ENCODE data around the gene YIF1B. TPM values are rescaled to one million over a fixed set of nuclear protein-coding genes. Genes with fewer than 3 reads are reported as not detected.

YIF1B gene
- total and polyA plus RNA-seq, 2 experiments from 2014 or later, result 82.8 to 106 TPM

- Mint-ChIP-seq H3K9me3 (no peaks in the 10 kb centered on the region; the same call in 1 of the 3 replicates), H3K36me3 (ENCODE audit: low read depth) (peaks cover 6% of the 10 kb centered on the region; the same call in 2 of the 3 replicates), H3K27me3 (ENCODE audit: insufficient read depth, low read depth, poor library complexity) (peaks cover 20% of the 10 kb centered on the region), H3K4me1 (peaks cover 7% of the 10 kb centered on the region), H3K27ac (no peak overlapping the region), H3K4me3 (no peak overlapping the region)
- H3K4me3 ChIP-seq, result no peak overlapping the region
- TF ChIP-seq STAT1 (IDR thresholded peaks at IDR 0.05; ENCODE audit: unreplicated experiment) (no peak), EZH2 (IDR thresholded peaks at IDR 0.05; ENCODE audit: low read depth, unreplicated experiment) (no peak)
- TF ChIP-seq, protein P1, sequence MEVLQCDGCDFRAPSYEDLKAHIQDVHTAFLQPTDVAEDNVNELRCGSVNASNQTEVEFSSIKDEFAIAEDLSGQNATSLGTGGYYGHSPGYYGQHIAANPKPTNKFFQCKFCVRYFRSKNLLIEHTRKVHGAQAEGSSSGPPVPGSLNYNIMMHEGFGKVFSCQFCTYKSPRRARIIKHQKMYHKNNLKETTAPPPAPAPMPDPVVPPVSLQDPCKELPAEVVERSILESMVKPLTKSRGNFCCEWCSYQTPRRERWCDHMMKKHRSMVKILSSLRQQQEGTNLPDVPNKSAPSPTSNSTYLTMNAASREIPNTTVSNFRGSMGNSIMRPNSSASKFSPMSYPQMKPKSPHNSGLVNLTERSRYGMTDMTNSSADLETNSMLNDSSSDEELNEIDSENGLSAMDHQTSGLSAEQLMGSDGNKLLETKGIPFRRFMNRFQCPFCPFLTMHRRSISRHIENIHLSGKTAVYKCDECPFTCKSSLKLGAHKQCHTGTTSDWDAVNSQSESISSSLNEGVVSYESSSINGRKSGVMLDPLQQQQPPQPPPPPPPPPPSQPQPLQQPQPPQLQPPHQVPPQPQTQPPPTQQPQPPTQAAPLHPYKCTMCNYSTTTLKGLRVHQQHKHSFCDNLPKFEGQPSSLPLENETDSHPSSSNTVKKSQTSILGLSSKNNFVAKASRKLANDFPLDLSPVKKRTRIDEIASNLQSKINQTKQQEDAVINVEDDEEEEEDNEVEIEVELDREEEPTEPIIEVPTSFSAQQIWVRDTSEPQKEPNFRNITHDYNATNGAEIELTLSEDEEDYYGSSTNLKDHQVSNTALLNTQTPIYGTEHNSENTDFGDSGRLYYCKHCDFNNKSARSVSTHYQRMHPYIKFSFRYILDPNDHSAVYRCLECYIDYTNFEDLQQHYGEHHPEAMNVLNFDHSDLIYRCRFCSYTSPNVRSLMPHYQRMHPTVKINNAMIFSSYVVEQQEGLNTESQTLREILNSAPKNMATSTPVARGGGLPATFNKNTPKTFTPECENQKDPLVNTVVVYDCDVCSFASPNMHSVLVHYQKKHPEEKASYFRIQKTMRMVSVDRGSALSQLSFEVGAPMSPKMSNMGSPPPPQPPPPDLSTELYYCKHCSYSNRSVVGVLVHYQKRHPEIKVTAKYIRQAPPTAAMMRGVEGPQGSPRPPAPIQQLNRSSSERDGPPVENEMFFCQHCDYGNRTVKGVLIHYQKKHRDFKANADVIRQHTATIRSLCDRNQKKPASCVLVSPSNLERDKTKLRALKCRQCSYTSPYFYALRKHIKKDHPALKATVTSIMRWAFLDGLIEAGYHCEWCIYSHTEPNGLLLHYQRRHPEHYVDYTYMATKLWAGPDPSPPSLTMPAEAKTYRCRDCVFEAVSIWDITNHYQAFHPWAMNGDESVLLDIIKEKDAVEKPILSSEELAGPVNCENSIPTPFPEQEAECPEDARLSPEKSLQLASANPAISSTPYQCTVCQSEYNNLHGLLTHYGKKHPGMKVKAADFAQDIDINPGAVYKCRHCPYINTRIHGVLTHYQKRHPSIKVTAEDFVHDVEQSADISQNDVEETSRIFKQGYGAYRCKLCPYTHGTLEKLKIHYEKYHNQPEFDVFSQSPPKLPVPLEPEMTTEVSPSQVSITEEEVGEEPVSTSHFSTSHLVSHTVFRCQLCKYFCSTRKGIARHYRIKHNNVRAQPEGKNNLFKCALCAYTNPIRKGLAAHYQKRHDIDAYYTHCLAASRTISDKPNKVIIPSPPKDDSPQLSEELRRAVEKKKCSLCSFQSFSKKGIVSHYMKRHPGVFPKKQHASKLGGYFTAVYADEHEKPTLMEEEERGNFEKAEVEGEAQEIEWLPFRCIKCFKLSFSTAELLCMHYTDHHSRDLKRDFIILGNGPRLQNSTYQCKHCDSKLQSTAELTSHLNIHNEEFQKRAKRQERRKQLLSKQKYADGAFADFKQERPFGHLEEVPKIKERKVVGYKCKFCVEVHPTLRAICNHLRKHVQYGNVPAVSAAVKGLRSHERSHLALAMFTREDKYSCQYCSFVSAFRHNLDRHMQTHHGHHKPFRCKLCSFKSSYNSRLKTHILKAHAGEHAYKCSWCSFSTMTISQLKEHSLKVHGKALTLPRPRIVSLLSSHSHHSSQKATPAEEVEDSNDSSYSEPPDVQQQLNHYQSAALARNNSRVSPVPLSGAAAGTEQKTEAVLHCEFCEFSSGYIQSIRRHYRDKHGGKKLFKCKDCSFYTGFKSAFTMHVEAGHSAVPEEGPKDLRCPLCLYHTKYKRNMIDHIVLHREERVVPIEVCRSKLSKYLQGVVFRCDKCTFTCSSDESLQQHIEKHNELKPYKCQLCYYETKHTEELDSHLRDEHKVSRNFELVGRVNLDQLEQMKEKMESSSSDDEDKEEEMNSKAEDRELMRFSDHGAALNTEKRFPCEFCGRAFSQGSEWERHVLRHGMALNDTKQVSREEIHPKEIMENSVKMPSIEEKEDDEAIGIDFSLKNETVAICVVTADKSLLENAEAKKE (CRISPR knock-in tag; IDR thresholded peaks at IDR 0.05), result no peak
- peaks cover 6% of the 10 kb centered on the region for H4K20me1 ChIP-seq (replicated peaks; ENCODE audit: insufficient read depth)
- DNase-seq (ENCODE audit: low spot score) (no peak), ATAC-seq (no peak)
- no peak overlapping the region for H3K27ac ChIP-seq (ENCODE audit: low read depth)
- H3K4me1 ChIP-seq (ENCODE audit: insufficient read depth), result peaks cover 8% of the 10 kb centered on the region
- H3F3A ChIP-seq (replicated peaks; ENCODE audit: low read depth), result peaks cover 9% of the 10 kb centered on the region; the same call in 1 of the 2 replicates
- no peaks in the 10 kb centered on the region for H3K27me3 ChIP-seq (ENCODE audit: insufficient read depth)
- no peak overlapping the region for H3K4me2 ChIP-seq
- no peaks in the 10 kb centered on the region for H3K9me2 ChIP-seq (ENCODE audit: insufficient read depth)
- H3K79me2 ChIP-seq (replicated peaks; ENCODE audit: insufficient read depth), result 0 out of 2 replicates have a peak, but pooled peaks cover 7% of the 10 kb centered on the region
- H3K36me3 ChIP-seq (ENCODE audit: insufficient read depth), result 0 out of 2 replicates have a peak, but pooled peaks cover 3% of the 10 kb centered on the region
- no peak overlapping the region for H2AFZ ChIP-seq
These were observed 6.7 kb downstream of the YIF1B start for GRCh38 chr19:38308926-38309614.
